ENCODE results near the gene CARMIL1. TPM values are rescaled to one million over a fixed set of nuclear protein-coding genes. Genes with fewer than 3 reads are reported as not detected.
A peak's percentile ranks its signal among the peaks of the same experiment; 100 is the strongest.

Gene CARMIL1
- total RNA-seq, 2 experiments from 2014 or later: 7.1 to 8.1 TPM

DNA sequence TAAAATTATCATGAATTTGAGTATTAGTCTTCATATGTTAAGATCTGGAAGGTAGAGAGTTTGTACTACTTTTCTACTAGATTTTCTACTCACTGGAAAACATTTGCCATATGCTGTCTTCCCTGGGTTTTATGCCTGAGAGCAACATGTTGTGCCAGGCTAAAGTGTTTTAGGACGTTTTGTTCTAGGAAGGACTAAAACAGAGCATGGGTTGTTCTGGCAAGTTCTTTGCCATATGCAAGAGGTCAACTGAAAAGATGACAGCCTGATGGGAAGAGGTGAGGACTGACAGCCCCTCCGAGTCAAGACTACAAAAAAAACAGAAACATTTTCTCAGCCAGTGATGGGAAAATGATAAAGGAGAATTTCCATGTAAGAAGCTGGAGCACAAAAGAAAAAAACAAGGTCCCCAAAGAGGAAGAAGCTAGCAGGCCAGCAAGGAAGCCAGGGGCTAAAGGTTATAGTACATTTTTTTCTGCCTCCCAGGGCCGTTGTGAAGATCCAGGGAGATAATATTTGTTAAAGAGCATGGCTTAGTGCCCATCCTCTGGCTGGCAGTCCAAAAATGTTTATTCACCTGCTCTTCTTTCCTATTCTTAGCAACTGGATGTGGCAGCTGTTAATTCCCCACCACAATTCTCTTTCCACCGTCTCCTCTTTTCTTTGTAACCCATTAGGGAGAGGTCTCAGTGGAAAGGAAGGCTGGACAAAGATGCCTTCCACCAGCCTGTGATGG lies 380.6 kb downstream of the CARMIL1 start:
- DNase-seq: no peak
- Mint-ChIP-seq H3K36me3 (no peaks in the 10 kb centered on the region), H3K27ac (no peak overlapping the region), H3K9me3 (no peaks in the 10 kb centered on the region), H3K4me3 (no peak overlapping the region), H3K27me3 (peaks cover 55% of the 10 kb centered on the region), H3K4me1 (no peaks in the 10 kb centered on the region)

DNA sequence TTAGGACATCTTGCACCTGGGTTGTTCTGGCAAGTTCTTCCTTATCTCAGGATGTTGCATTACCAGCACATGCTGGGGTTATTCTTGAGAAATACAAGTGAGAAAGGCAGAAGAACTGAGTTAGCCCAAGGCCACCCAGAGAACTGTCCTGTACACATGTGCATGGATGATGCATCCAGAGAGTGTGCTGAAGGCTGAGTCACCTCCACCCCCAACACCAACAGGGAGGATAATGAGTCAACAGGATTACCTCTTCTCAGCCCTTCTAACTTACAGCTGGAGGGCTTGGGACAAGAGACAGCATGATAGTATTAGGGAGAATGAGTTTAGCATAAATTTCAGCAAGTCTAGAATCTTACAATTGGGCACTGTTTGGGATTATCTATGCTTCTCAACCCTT lies 381.3 kb downstream of the CARMIL1 start:
- no peak overlapping the region for H3K4me3 Mint-ChIP-seq
- H3K27me3 Mint-ChIP-seq: peaks cover 52% of the 10 kb centered on the region
- peak; percentile 2 for DNase-seq
- no peaks in the 10 kb centered on the region for H3K9me3 Mint-ChIP-seq
- H3K36me3 Mint-ChIP-seq: no peaks in the 10 kb centered on the region
- H3K27ac Mint-ChIP-seq: no peak overlapping the region
- H3K4me1 Mint-ChIP-seq: no peaks in the 10 kb centered on the region

DNA sequence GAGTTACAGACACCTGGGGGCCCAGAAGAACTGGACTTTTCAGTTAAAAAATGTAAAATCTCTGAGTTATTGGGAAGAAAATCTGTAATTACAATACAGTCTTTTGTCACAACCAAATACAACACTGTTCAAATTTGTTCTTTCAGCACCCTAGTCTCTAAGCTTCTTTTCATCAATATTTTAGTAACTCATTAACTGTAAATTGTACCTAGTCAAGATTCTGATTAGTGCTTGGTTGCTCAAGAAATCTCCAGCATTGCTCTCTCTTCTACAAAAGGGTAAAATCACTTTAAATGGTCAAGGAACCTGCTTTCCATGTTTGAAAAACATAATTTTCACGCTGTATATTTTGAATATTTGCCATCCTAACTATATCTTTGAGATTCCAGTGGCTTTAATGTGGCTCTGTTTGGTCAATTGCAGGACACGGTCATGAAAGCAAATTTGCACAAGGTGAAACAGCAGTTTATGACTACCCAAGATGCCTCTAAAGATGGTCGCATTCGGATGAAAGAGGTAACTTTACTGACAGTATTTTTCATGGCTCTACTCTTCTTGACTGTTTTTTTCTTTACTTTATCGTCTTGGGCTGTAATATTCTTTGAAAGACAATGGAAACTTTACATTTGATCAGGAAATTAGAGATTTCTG lies 382.1 kb downstream of the CARMIL1 start:
- no peaks in the 10 kb centered on the region for H3K36me3 Mint-ChIP-seq
- no peak overlapping the region for H3K4me3 Mint-ChIP-seq
- peaks cover 49% of the 10 kb centered on the region for H3K27me3 Mint-ChIP-seq
- H3K27ac Mint-ChIP-seq: no peak overlapping the region
- DNase-seq: no peak
- no peaks in the 10 kb centered on the region for H3K9me3 Mint-ChIP-seq
- H3K4me1 Mint-ChIP-seq: no peaks in the 10 kb centered on the region

DNA sequence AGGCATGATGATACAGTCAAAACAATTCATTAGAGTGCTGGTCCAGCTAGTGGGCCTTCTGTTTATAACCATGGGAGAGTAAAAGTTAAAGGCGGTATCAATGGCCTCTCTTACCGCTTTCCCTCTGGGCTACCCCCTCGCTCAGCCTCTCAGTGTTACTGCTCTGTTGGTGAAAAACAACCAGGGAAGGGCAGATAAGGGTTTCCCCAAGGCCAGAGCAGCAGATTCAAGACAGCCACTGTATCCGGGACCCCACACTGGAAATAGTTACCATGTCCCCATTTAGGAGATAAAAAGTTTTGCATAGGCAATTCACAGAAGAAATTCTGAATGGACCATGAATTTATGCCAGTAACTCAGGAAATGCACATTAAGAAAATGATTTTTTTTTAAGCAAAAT lies 386.3 kb downstream of the CARMIL1 start:
- Mint-ChIP-seq H3K27me3 (peaks cover 28% of the 10 kb centered on the region), H3K4me3 (no peak overlapping the region), H3K36me3 (no peaks in the 10 kb centered on the region), H3K4me1 (no peaks in the 10 kb centered on the region), H3K27ac (no peak overlapping the region), H3K9me3 (no peaks in the 10 kb centered on the region)
- no peak for DNase-seq

DNA sequence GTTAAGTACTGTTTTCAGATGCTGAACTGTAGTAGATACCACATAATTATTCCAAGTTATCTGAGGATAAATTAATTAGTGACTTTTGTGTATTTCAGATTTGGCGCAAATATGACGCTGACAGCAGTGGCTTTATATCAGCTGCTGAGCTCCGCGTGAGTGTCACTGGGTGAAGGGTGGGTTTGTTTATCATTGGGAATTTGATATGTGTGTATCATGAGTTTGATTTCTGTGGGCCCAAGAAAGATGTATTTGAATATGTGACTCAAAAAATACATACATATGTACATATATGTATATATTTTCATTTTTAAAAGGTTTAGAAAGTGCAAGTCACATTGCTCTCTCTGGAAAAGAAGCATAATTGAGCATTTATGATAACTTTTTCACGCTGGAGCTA lies 390.2 kb downstream of the CARMIL1 start:
- Mint-ChIP-seq H3K9me3 (no peaks in the 10 kb centered on the region), H3K4me3 (no peak overlapping the region)

More for the DNA sequence above, 390.2 kb downstream of the CARMIL1 start:
- Mint-ChIP-seq H3K4me1 (no peaks in the 10 kb centered on the region), H3K27ac (no peak overlapping the region), H3K36me3 (no peaks in the 10 kb centered on the region), H3K27me3 (peaks cover 15% of the 10 kb centered on the region)
- DNase-seq: no peak

All from activated naive CD8-positive, alpha-beta T cell treated with anti-CD3 and anti-CD28 coated beads for 36 hours (primary cell).